ENCODE measurements around the gene TMEM240.

GRCh38 chr1:1559066-1559465 lies 18.6 kb upstream of the TMEM240 start:
- no peak for TF ChIP-seq CTCF (IDR thresholded peaks at IDR 0.05)
- TF ChIP-seq POLR2A (IDR thresholded peaks at IDR 0.05) = no peak
